Thoracic aorta (tissue), 2 donors: ENCODE results near the gene TIMM17A. TPM values are rescaled to one million over a fixed set of nuclear protein-coding genes. Genes with fewer than 3 reads are reported as not detected.

Experiments used
- ATAC-seq: fragments of 150-250 bp; one replicate; pipeline ENCODE4 v1.8.0; 2017; ENCODE audit warnings: low read depth; ENCODE audit not compliant: insufficient number of reproducible peaks, low FRiP score
- DNase-seq: peaks from one replicate; pipeline ENCODE4 v3.0.0-alpha.2; 2020; ENCODE audit warnings: low spot score
- H3K27ac ChIP-seq, 2 donors: fragments of 200-600 bp; sonication (generic); 1 replicate in 1 of 2; 2 replicates in 1 of 2; pipeline ENCODE4 v1.5.1; 2016; ENCODE audit warnings: mild to moderate bottlenecking in 2 of 2, moderate library complexity in 2 of 2
- H3K27me3 ChIP-seq: fragments of 200-600 bp; sonication (generic); replicated peaks from 2 replicates; pipeline ENCODE4 v1.6.0; 2016; ENCODE audit warnings: mild to moderate bottlenecking; ENCODE audit not compliant: insufficient read depth
- H3K36me3 ChIP-seq: fragments of 200-600 bp; sonication (generic); one replicate; pipeline ENCODE4 v1.5.1; 2016
- H3K4me1 ChIP-seq, 2 donors: fragments of 200-600 bp; sonication (generic); 1 replicate in 1 of 2; 2 replicates in 1 of 2; pipeline versions ENCODE4 v1.5.1 to v1.6.0; 2016; ENCODE audit warnings: low read depth in 2 of 2, mild to moderate bottlenecking in 1 of 2; ENCODE audit not compliant: control insufficient read depth in 1 of 2
- H3K4me3 ChIP-seq: fragments of 200-600 bp; sonication (generic); 2 replicates; pipeline ENCODE4 v1.5.1; 2016; ENCODE audit warnings: mild to moderate bottlenecking
- H3K9me3 ChIP-seq: fragments of 200-600 bp; sonication (generic); 2 replicates; pipeline ENCODE4 v1.5.1; 2016
- total RNA-seq, 2 donors: library from RNA; depleted of rRNA; stranded (reverse); fragments of >200 nt; gene quantifications; one replicate each; pipeline versions ENCODE4 v1.1.0 to v1.2.3, GENCODE V29; 2016
- TF ChIP-seq, protein P1 (sequence below): fragments of 200-600 bp; sonication (generic); IDR thresholded peaks from one replicate; pipeline ENCODE4 v1.5.1; 2019; ENCODE audit warnings: antibody characterized with exemption

The TIMM17A gene
- total RNA-seq, 2 donors from 2014 or later: 29.6 to 44.7 TPM

DNA sequence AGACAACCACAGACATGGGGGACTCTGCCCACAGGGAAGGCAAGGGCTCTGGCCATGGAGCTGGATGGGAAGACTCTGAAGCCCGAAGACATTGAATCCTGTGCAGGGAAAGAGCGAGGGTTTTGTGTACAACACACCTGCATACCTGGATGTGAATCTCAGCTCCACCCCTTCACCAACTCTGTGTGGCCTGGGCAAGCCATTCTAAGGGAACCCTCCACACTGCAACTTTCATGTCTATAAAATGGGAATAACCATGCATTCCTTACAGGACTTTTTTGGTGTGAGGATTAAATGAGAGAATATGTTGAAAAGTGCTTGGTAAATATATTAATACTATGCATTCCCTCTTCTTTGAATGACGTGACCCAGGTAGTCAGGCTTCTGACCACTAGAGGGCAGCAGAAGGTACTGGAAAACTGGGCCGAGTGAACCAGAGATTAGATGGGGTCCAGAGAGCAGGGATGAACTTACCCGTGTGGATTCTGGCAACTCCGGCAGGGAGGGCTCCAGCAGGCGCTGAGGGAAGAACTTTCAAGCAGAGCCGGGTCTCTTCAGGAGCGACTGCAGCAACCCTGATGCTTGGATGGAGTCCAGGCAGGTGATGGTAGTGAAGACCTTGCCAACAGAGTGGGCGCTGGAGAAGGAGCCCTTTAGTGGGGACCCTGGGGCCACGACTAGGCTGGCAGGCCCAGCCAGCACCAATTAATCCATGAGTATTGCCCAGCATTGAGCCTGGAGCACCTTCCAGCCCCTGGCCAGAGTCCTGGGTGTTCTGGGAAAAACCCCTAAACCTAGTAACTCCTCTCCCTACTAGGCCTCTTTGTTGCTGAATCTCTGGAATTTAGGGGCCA, 54.2 kb downstream of the TIMM17A start:
- TF ChIP-seq, protein P1, sequence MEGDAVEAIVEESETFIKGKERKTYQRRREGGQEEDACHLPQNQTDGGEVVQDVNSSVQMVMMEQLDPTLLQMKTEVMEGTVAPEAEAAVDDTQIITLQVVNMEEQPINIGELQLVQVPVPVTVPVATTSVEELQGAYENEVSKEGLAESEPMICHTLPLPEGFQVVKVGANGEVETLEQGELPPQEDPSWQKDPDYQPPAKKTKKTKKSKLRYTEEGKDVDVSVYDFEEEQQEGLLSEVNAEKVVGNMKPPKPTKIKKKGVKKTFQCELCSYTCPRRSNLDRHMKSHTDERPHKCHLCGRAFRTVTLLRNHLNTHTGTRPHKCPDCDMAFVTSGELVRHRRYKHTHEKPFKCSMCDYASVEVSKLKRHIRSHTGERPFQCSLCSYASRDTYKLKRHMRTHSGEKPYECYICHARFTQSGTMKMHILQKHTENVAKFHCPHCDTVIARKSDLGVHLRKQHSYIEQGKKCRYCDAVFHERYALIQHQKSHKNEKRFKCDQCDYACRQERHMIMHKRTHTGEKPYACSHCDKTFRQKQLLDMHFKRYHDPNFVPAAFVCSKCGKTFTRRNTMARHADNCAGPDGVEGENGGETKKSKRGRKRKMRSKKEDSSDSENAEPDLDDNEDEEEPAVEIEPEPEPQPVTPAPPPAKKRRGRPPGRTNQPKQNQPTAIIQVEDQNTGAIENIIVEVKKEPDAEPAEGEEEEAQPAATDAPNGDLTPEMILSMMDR: peak; percentile 82
- Histone ChIP-seq H3K27ac (no peak overlapping the region), H3K9me3 (no peaks in the 10 kb centered on the region), H3K4me1 (no peaks in the 10 kb centered on the region), H3K4me3 (no peak overlapping the region), H3K36me3 (peaks cover 9% of the 10 kb centered on the region), H3K27me3 (no peaks in the 10 kb centered on the region)
- peak; percentile 64 for ATAC-seq
- peak; percentile 47 for DNase-seq

DNA sequence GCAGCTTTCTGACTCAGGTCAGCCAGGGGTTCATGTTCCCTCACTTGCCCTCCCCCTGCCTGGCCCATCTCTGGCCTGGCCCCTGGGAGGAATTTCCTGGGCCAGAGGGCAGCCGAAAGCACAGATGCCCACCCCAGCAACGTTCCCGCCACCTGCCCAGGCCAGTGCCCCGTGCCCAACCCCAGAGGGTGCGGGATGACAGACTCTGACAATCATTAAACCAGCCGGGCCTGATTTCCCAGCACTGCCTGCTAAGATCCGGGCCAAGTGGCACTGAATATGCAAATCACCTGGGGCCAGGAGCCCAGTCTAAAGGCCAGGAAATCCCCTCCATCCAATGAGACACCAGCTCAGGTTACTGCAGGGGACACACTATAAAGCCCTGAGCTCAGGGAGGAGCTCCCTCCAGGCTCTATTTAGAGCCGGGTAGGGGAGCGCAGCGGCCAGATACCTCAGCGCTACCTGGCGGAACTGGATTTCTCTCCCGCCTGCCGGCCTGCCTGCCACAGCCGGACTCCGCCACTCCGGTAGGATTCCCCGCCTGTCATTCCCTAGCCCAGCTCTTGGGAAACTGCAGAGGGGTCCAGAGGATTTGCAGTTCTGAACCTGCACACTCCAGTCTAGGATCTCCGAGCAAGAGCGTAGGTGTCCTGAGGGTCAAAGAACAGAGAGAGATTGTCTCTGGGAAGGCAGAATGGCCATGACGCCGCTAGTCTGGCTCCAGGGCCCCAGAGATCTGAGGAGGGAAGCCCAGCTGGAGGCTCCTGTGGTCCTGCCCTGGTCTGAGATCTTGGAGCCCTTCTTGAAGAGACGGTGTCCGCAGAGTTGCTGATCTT, 55.1 kb downstream of the TIMM17A start, which contains the start of gene ELF3:
Gene ELF3, plus strand, starts transcription at position 408 of the 836 bp plus-strand sequence. CDS start 550 bp downstream, outside the sequence.
- Histone ChIP-seq H3K4me3 (no peak within 1 kb of the TSS), H3K4me1 (no peaks in the 10 kb centered on the region), H3K36me3 (peaks cover 5% of the 10 kb centered on the region), H3K27ac (no peak within 1 kb of the TSS), H3K9me3 (no peaks in the 10 kb centered on the region), H3K27me3 (no peaks in the 10 kb centered on the region)
- no peak for DNase-seq
- ATAC-seq: no peak
- TF ChIP-seq, protein P1: no peak

DNA sequence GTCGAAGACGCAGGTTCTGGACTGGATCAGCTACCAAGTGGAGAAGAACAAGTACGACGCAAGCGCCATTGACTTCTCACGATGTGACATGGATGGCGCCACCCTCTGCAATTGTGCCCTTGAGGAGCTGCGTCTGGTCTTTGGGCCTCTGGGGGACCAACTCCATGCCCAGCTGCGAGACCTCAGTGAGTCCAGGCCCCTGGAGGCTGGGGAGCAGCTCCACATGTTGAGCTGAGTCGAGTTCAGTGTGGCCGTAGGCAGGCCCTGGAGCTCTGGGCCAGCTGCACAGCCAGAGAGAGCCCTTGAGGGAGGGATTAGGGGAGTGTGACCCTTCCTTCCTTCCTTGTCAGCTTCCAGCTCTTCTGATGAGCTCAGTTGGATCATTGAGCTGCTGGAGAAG, 56.7 kb downstream of the TIMM17A start:
- no peak overlapping the region for H3K27ac ChIP-seq

DNA sequence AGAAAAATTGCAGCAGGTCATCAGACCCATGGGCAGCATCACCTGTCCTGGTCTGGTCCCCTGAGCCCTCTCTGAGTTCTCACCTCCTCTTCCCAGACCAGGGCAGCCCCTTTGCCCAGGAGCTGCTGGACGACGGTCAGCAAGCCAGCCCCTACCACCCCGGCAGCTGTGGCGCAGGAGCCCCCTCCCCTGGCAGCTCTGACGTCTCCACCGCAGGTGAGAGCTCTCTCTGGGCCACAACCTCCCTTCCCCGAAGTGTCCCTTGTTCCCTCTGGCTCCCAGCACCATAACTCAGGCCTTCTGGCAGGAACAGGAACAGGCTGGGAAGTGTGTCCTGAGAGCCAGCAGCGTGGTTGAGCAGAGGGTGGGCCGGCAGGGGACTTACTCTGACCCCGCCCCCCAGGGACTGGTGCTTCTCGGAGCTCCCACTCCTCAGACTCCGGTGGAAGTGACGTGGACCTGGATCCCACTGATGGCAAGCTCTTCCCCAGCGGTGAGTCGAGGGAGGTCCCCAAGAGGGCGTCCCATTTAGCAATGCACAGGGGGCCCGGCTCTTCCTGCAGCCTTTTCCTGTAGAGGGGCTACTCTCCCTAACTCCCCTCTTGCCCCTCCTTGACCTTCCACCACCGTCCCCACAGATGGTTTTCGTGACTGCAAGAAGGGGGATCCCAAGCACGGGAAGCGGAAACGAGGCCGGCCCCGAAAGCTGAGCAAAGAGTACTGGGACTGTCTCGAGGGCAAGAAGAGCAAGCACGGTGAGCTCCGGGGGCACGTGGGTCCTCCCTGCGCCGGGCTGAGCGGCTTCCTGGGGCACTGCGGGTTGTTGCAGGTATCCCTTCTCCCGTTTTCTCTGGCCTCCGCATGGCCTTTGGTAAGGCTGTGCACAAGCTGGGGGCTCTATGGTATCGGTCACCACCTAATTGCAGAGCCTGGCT, 57.5 kb downstream of the TIMM17A start:
- TF ChIP-seq, protein P1: no peak
- Histone ChIP-seq H3K27ac (no peak overlapping the region), H3K4me3 (no peak overlapping the region), H3K9me3 (no peaks in the 10 kb centered on the region), H3K4me1 (no peaks in the 10 kb centered on the region), H3K27me3 (no peaks in the 10 kb centered on the region), H3K36me3 (no peaks in the 10 kb centered on the region)
- no peak for ATAC-seq
- DNase-seq: no peak

More for the DNA sequence above, 56.7 kb downstream of the TIMM17A start:
- no peaks in the 10 kb centered on the region for H3K27me3 ChIP-seq
- H3K36me3 ChIP-seq: no peaks in the 10 kb centered on the region
- no peaks in the 10 kb centered on the region for H3K4me1 ChIP-seq
- no peak for ATAC-seq
- TF ChIP-seq, protein P1: no peak
- H3K4me3 ChIP-seq: no peak overlapping the region
- DNase-seq: no peak
- H3K9me3 ChIP-seq: no peaks in the 10 kb centered on the region
